ENCODE data around the gene ARID1B.
A peak's percentile ranks its signal among the peaks of the same experiment; 100 is the strongest.

ARID1B gene

DNA sequence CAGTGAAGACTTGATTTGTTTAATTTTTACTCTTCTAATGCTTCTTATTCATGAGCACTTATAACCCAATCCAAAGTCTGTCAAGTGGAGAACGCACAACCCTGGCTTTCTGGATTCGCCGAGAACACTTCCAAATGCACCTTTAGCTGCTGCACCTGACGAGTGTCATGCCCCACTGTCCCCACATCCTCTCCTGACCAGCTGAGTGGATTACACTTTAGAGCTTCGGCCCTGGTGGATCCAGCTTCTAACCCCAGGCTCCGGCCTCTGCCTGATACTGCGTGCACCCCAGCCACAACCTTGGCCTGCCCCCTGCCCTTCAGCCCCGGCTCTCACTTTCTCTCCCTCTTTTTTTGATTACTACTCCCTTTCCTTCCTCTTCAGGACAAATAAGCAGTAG is 287.3 kb downstream of the ARID1B start:
- H3K4me3 ChIP-seq (ENCODE audit: low read depth, low read length): no peak overlapping the region
- H3K4me1 ChIP-seq (ENCODE audit: control insufficient read depth, insufficient read depth, low read length): peaks cover 21% of the 10 kb centered on the region
- POLR2A ChIA-PET: no interaction called here
- no peak overlapping the region for H3K27ac ChIP-seq (ENCODE audit: extremely low read depth, low read depth, low read length)
- H3K36me3 ChIP-seq (ENCODE audit: control insufficient read depth in 2 of 2, insufficient read depth in 1 of 2, low read length in 2 of 2): no peaks in the 10 kb centered on the region
- CTCF ChIA-PET: interaction anchor here (1.9 kb wide), 1 partner anchor 19 kb away, joined by 4 read pairs; no protein-coding TSS in a partner anchor
- TF ChIP-seq ZNF521 (tag by site-specific recombination; IDR thresholded peaks at IDR 0.05) (no peak), KLF10 (tag by site-specific recombination; IDR thresholded peaks at IDR 0.05) (no peak), SCRT1 (tag by site-specific recombination; IDR thresholded peaks at IDR 0.05; ENCODE audit: borderline replicate concordance) (no peak), ZNF792 (tag by site-specific recombination; IDR thresholded peaks at IDR 0.05) (no peak), ZNF571 (tag by site-specific recombination; IDR thresholded peaks at IDR 0.05) (no peak), KLF8 (tag by site-specific recombination; IDR thresholded peaks at IDR 0.05) (no peak), ZNF174 (tag by site-specific recombination; IDR thresholded peaks at IDR 0.05) (no peak), ZNF473 (tag by site-specific recombination; IDR thresholded peaks at IDR 0.05) (no peak), TRIM28 (IDR thresholded peaks at IDR 0.05; ENCODE audit: borderline replicate concordance, low read length) (no peak), ZNF707 (tag by site-specific recombination; IDR thresholded peaks at IDR 0.05) (no peak), ZNF558 (tag by site-specific recombination; IDR thresholded peaks at IDR 0.05) (no peak), KLF9 (tag by site-specific recombination; IDR thresholded peaks at IDR 0.05; ENCODE audit: low read depth) (no peak), ZNF624 (tag by site-specific recombination; IDR thresholded peaks at IDR 0.05) (no peak), ZNF560 (tag by site-specific recombination; IDR thresholded peaks at IDR 0.05; ENCODE audit: borderline replicate concordance) (no peak), ZBTB17 (tag by site-specific recombination; IDR thresholded peaks at IDR 0.05) (no peak), ZNF785 (tag by site-specific recombination; IDR thresholded peaks at IDR 0.05) (no peak), ZNF664 (tag by site-specific recombination; IDR thresholded peaks at IDR 0.05) (no peak), HOXD13 (CRISPR knock-in tag; IDR thresholded peaks at IDR 0.05; ENCODE audit: borderline replicate concordance) (no peak)
- TF ChIP-seq, protein P1, sequence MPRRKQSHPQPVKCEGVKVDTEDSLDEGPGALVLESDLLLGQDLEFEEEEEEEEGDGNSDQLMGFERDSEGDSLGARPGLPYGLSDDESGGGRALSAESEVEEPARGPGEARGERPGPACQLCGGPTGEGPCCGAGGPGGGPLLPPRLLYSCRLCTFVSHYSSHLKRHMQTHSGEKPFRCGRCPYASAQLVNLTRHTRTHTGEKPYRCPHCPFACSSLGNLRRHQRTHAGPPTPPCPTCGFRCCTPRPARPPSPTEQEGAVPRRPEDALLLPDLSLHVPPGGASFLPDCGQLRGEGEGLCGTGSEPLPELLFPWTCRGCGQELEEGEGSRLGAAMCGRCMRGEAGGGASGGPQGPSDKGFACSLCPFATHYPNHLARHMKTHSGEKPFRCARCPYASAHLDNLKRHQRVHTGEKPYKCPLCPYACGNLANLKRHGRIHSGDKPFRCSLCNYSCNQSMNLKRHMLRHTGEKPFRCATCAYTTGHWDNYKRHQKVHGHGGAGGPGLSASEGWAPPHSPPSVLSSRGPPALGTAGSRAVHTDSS (tag by site-specific recombination; IDR thresholded peaks at IDR 0.05): no peak
- no peaks in the 10 kb centered on the region for H3K9me3 ChIP-seq (ENCODE audit: control insufficient read depth, insufficient read depth, low read depth, low read length)

DNA sequence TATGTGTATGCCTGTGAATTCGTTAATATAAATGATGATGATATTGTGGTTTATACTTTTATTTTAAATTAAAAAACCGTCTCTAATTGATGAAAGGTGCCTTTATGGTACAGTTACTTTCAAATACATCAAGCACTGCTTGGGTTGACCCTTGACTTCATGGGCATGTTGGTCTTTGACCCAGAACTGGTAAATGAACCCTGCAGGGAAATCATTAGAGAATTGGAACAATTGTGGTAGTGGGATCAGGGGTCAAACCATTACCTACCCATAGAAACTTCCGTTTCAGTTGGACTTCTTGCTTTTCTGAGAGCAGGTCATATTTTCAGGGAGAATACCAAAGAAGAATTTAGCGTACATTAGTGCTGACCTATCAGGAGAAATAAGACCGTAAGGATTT is 288.2 kb downstream of the ARID1B start:
- ChIA-PET POLR2A (no interaction called here), CTCF (interaction anchor here (1.9 kb wide), 1 partner anchor 20 kb away, joined by 4 read pairs; no protein-coding TSS in a partner anchor)
- no peak overlapping the region for H3K4me3 ChIP-seq (ENCODE audit: low read depth, low read length)
- TF ChIP-seq SP2 (tag by site-specific recombination; IDR thresholded peaks at IDR 0.05): no peak
- no peaks in the 10 kb centered on the region for H3K9me3 ChIP-seq (ENCODE audit: control insufficient read depth, insufficient read depth, low read depth, low read length)
- no peaks in the 10 kb centered on the region for H3K36me3 ChIP-seq (ENCODE audit: control insufficient read depth in 2 of 2, insufficient read depth in 1 of 2, low read length in 2 of 2)
- H3K4me1 ChIP-seq (ENCODE audit: control insufficient read depth, insufficient read depth, low read length): peaks cover 14% of the 10 kb centered on the region
- no peak overlapping the region for H3K27ac ChIP-seq (ENCODE audit: extremely low read depth, low read depth, low read length)

DNA sequence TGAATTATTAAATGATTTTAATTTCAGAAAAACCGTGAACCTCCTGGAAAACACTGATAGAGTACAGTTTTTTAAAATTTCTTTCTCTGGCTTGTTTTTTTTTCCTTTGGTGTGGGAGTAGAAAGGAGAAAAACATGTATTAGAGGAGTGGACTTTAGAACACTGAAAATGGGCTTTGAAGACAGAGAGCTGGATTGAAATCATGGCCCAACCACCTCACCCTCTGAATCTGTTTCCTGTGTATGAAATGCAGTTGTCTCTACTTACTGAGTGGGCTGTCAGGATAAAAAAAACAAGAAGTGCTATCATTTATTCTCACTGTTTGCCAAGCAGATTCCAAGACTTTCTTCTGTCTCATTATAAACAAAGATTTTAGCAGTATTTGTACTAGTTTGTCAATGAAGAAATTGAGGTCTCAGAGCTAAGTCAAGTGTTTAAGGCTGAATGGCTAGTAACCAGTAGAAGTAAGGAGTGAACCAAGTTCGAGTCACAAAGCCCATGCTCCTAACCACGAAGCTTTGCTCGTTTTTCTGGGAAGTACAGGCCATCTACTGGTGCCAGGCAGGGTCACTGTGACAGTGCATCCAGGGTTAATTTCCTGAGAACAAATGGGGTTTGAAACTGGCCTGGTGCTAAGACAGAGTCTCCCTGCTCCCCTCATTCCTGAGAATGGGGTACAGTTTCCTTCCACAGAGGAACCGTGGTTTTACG is 289.8 kb downstream of the ARID1B start:
- ChIA-PET CTCF (interaction anchor here (0.7 to 1.5 kb wide), 6 partner anchors 17 to 841 kb away, joined by 3 to 5 read pairs (median 4); no protein-coding TSS in a partner anchor), POLR2A (no interaction called here)
- Histone ChIP-seq H3K36me3 (ENCODE audit: control insufficient read depth in 2 of 2, insufficient read depth in 1 of 2, low read length in 2 of 2) (no peaks in the 10 kb centered on the region), H3K9me3 (ENCODE audit: control insufficient read depth, insufficient read depth, low read depth, low read length) (no peaks in the 10 kb centered on the region), H3K27ac (ENCODE audit: extremely low read depth, low read depth, low read length) (no peak overlapping the region), H3K4me1 (ENCODE audit: control insufficient read depth, insufficient read depth, low read length) (peaks cover 19% of the 10 kb centered on the region), H3K4me3 (ENCODE audit: low read depth, low read length) (no peak overlapping the region)
- no peak for TF ChIP-seq ZNF777 (tag by site-specific recombination; IDR thresholded peaks at IDR 0.05; ENCODE audit: borderline replicate concordance)
- TF ChIP-seq, protein P2, sequence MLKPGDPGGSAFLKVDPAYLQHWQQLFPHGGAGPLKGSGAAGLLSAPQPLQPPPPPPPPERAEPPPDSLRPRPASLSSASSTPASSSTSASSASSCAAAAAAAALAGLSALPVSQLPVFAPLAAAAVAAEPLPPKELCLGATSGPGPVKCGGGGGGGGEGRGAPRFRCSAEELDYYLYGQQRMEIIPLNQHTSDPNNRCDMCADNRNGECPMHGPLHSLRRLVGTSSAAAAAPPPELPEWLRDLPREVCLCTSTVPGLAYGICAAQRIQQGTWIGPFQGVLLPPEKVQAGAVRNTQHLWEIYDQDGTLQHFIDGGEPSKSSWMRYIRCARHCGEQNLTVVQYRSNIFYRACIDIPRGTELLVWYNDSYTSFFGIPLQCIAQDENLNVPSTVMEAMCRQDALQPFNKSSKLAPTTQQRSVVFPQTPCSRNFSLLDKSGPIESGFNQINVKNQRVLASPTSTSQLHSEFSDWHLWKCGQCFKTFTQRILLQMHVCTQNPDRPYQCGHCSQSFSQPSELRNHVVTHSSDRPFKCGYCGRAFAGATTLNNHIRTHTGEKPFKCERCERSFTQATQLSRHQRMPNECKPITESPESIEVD (tag by site-specific recombination; IDR thresholded peaks at IDR 0.05): 0 out of 2 replicates have a peak, but pooled peaks have one; percentile 27

Measured in HEK293 (cell line).